22Rv1 (cell line): Measurements from ENCODE around the gene GALNT7.

ENCODE experiments used
- ZFX ChIP-seq: fragments of 450-650 bp; IDR thresholded peaks from 2 replicates; pipeline ENCODE4 v1.6.1; 2017; ENCODE audit warnings: antibody characterized with exemption, borderline replicate concordance
- TF ChIP-seq, protein P1 (sequence below): fragments of 450-650 bp; IDR thresholded peaks from 2 replicates; pipeline ENCODE4 v1.5.1; 2017; ENCODE audit warnings: mild to moderate bottlenecking

DNA sequence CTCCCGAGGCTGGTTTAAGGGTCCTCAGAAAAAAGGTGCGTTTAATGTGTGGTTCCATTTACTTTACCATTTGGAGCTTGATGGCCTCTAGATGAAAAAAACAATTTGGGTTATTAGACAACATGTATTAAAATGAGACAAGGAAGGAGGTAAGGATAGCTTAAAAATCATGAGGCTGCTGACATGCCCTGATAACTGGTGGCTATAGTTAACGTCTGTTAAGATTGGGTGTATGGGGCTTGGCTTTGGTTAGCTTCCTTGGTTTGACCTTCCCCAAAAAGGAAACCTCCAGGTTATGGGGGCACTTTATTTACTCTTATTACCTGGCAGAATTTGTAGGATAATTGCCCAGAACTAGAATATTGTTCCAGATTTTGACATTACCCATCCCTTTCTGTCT is 114.0 kb downstream of the GALNT7 start:
- TF ChIP-seq, protein P1, sequence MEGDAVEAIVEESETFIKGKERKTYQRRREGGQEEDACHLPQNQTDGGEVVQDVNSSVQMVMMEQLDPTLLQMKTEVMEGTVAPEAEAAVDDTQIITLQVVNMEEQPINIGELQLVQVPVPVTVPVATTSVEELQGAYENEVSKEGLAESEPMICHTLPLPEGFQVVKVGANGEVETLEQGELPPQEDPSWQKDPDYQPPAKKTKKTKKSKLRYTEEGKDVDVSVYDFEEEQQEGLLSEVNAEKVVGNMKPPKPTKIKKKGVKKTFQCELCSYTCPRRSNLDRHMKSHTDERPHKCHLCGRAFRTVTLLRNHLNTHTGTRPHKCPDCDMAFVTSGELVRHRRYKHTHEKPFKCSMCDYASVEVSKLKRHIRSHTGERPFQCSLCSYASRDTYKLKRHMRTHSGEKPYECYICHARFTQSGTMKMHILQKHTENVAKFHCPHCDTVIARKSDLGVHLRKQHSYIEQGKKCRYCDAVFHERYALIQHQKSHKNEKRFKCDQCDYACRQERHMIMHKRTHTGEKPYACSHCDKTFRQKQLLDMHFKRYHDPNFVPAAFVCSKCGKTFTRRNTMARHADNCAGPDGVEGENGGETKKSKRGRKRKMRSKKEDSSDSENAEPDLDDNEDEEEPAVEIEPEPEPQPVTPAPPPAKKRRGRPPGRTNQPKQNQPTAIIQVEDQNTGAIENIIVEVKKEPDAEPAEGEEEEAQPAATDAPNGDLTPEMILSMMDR, result no peak
- TF ChIP-seq ZFX, result no peak
